CD14-positive monocyte (primary cell): ENCODE data around the gene IKBKE. TPM values are rescaled to one million over a fixed set of nuclear protein-coding genes. Genes with fewer than 3 reads are reported as not detected.

Experiments
- DNase-seq, 3 donors: peaks; one replicate each; pipeline ENCODE4 v3.0.0-alpha.2; 2011 to 2022
- H2AFZ ChIP-seq: 2 replicates; pipeline ENCODE4 v1.6.0; 2012; ENCODE audit warnings: mild to moderate bottlenecking, low read depth, low read length, inconsistent platforms; ENCODE audit not compliant: insufficient read depth, poor library complexity, severe bottlenecking
- H3K27ac ChIP-seq, 2 donors: 1 replicate in 1 of 2; 2 replicates in 1 of 2; pipeline ENCODE4 v1.5.1; 2012 to 2013; ENCODE audit warnings: low read length in 2 of 2, control low read depth in 1 of 2, inconsistent platforms in 1 of 2, low read depth in 1 of 2, mild to moderate bottlenecking in 1 of 2
- H3K27me3 ChIP-seq, 2 donors: one replicate each; pipeline versions ENCODE4 v1.6.0 to v1.6.1; 2011 to 2013; ENCODE audit warnings: low read length in 2 of 2; ENCODE audit not compliant: control insufficient read depth in 2 of 2, insufficient read depth in 2 of 2
- H3K36me3 ChIP-seq, 2 donors: replicated peaks in 1 of 2; 1 replicate in 1 of 2; 2 replicates in 1 of 2; pipeline versions ENCODE4 v1.5.1 to v1.6.1; 2012 to 2013; ENCODE audit warnings: low read length in 2 of 2, control low read depth in 1 of 2, inconsistent platforms in 1 of 2, mild to moderate bottlenecking in 1 of 2; ENCODE audit not compliant: insufficient read depth in 2 of 2, control insufficient read depth in 1 of 2
- H3K4me1 ChIP-seq, 2 donors: 1 replicate in 1 of 2; 2 replicates in 1 of 2; pipeline versions ENCODE4 v1.5.1 to v1.6.1; 2012 to 2013; ENCODE audit warnings: low read length in 2 of 2, control low read depth in 1 of 2, inconsistent platforms in 1 of 2, mild to moderate bottlenecking in 1 of 2, moderate library complexity in 1 of 2; ENCODE audit not compliant: insufficient read depth in 2 of 2, control insufficient read depth in 1 of 2
- H3K4me2 ChIP-seq: replicated peaks from 2 replicates; pipeline ENCODE3; 2012; ENCODE audit warnings: low read length, moderate library complexity, mild to moderate bottlenecking; ENCODE audit not compliant: poor library complexity, severe bottlenecking; ENCODE audit errors: extremely low read depth
- H3K4me3 ChIP-seq, 3 experiments: fragments of 200-600 bp in 1 of 3; sonication (generic) in 1 of 3; replicated peaks in 1 of 3; 1 replicate in 2 of 3; 2 replicates in 1 of 3; pipeline ENCODE4 v1.5.1; 2011 to 2013; ENCODE audit warnings: low read length in 3 of 3, mild to moderate bottlenecking in 3 of 3, control low read depth in 2 of 3, low read depth in 2 of 3, inconsistent platforms in 1 of 3, moderate library complexity in 1 of 3
- H3K79me2 ChIP-seq: 2 replicates; pipeline ENCODE4 v1.6.0; 2012; ENCODE audit warnings: mild to moderate bottlenecking, control low read depth, inconsistent platforms, low read length, moderate library complexity; ENCODE audit not compliant: insufficient read depth
- H3K9ac ChIP-seq: 2 replicates; pipeline ENCODE4 v1.6.0; 2017; ENCODE audit warnings: low read length, mild to moderate bottlenecking; ENCODE audit not compliant: insufficient read depth, poor library complexity, severe bottlenecking
- H3K9me3 ChIP-seq, 2 donors: replicated peaks in 1 of 2; 1 replicate in 1 of 2; 2 replicates in 1 of 2; pipeline versions ENCODE4 v1.5.1 to v1.6.1; 2012 to 2013; ENCODE audit warnings: low read length in 2 of 2, control low read depth in 1 of 2; ENCODE audit not compliant: control insufficient read depth in 1 of 2, insufficient read depth in 1 of 2
- H4K20me1 ChIP-seq: 2 replicates; pipeline ENCODE4 v1.6.0; 2012; ENCODE audit warnings: mild to moderate bottlenecking, low read length, control low read depth, moderate library complexity; ENCODE audit not compliant: insufficient read depth
- H3K27ac Mint-ChIP-seq, 7 donors: one replicate each; pipeline ENCODE4 v1.8.0; 2020; ENCODE audit warnings: mild to moderate bottlenecking in 7 of 7, mixed read lengths in 7 of 7, moderate library complexity in 6 of 7, inconsistent platforms in 2 of 7
- H3K27me3 Mint-ChIP-seq, 3 donors: one replicate each; pipeline ENCODE4 v1.8.0; 2021 to 2022; ENCODE audit warnings: low read depth in 3 of 3, mild to moderate bottlenecking in 3 of 3, mixed read lengths in 3 of 3, moderate library complexity in 3 of 3, inconsistent platforms in 1 of 3
- H3K36me3 Mint-ChIP-seq, 2 donors: one replicate each; pipeline ENCODE4 v1.8.0; 2020; ENCODE audit warnings: mixed read lengths in 2 of 2, inconsistent platforms in 1 of 2, mild to moderate bottlenecking in 1 of 2
- H3K4me1 Mint-ChIP-seq: one replicate; pipeline ENCODE4 v1.8.0; 2020; ENCODE audit warnings: mild to moderate bottlenecking, mixed read lengths
- H3K4me3 Mint-ChIP-seq, 2 donors: one replicate each; pipeline ENCODE4 v1.8.0; 2020; ENCODE audit warnings: mild to moderate bottlenecking in 2 of 2, mixed read lengths in 2 of 2, moderate library complexity in 1 of 2
- H3K9me3 Mint-ChIP-seq, 7 donors: one replicate each; pipeline ENCODE4 v1.8.0; 2020 to 2022; ENCODE audit warnings: mixed read lengths in 7 of 7, mild to moderate bottlenecking in 6 of 7, moderate library complexity in 6 of 7, inconsistent platforms in 2 of 7
- CTCF ChIP-seq: fragments of 200-600 bp; IDR thresholded peaks from one replicate; pipeline ENCODE4 v1.8.0; 2022; ENCODE audit warnings: antibody characterized with exemption, mild to moderate bottlenecking
- WGBS: methylation state at CpG from one replicate; pipeline ENCODE4 v1.1.5; 2013; ENCODE audit warnings: missing lambda C conversion rate; ENCODE audit not compliant: insufficient coverage; 5-methylcytosine and 5-hydroxymethylcytosine counted together
- intact Hi-C, 2 donors: fragments of 100-400 bp; cut with micrococcal nuclease; formaldehyde crosslinking; loops; one replicate each; pipeline versions ENCODE4 v1.15.0 to v1.15.1; 2023
- polyA plus RNA-seq, 3 donors: library from polyadenylated mRNA; depleted of rRNA in 1 of 3; unstranded in 2 of 3; stranded (reverse) in 1 of 3; fragments of 300-500 nt in 2 of 3; fragments of >200 nt in 1 of 3; fragmentation: Illumina TruSeq in 2 of 3; gene quantifications; 1 replicate in 2 of 3; 2 replicates in 1 of 3; pipeline ENCODE4 v1.2.3, GENCODE V29; 2012 to 2021

Gene IKBKE
- polyA plus RNA-seq, 3 donors: 35.6 to 40.7 (median 37.6) TPM

GRCh38 chr1:206526064-206526911 lies 56.0 kb downstream of the IKBKE start:
- DNase-seq: no peak
- no peaks in the 10 kb centered on the region for H3K27me3 ChIP-seq
- no peak overlapping the region for H2AFZ ChIP-seq
- no peak for TF ChIP-seq CTCF
- no peak overlapping the region for H3K9ac ChIP-seq
- no peaks in the 10 kb centered on the region for H4K20me1 ChIP-seq
- WGBS: 89% methylated on average over 1 of the region's 6 CpGs
- no peak overlapping the region for H3K27ac ChIP-seq
- intact Hi-C loops: no loop called here
- H3K27ac Mint-ChIP-seq: peak overlapping the region in 1 of 7 donors; percentile 30
- no peaks in the 10 kb centered on the region for H3K36me3 Mint-ChIP-seq
- H3K9me3 Mint-ChIP-seq: peaks cover 0 to 1% (median 0%) of the 10 kb centered on the region in 7 donors
- H3K79me2 ChIP-seq: no peaks in the 10 kb centered on the region
- H3K4me1 ChIP-seq: no peaks in the 10 kb centered on the region
- H3K4me3 ChIP-seq: no peak overlapping the region
- no peaks in the 10 kb centered on the region for H3K9me3 ChIP-seq
- H3K4me3 Mint-ChIP-seq: no peak overlapping the region
- no peaks in the 10 kb centered on the region for H3K36me3 ChIP-seq
- no peak overlapping the region for H3K4me2 ChIP-seq
- H3K27me3 Mint-ChIP-seq: peaks cover 1 to 6% (median 3%) of the 10 kb centered on the region in 3 donors
- H3K4me1 Mint-ChIP-seq: peaks cover 4% of the 10 kb centered on the region

- Mint-ChIP-seq H3K27ac (no peak overlapping the region), H3K4me1 (peaks cover 4% of the 10 kb centered on the region), H3K9me3 (peaks cover 0 to 1% (median 0%) of the 10 kb centered on the region in 7 donors), H3K36me3 (no peaks in the 10 kb centered on the region), H3K4me3 (no peak overlapping the region), H3K27me3 (peaks cover 0 to 8% (median 3%) of the 10 kb centered on the region in 3 donors)
- Histone ChIP-seq H3K4me1 (no peaks in the 10 kb centered on the region), H3K4me3 (no peak overlapping the region), H4K20me1 (no peaks in the 10 kb centered on the region), H3K27ac (no peak overlapping the region), H3K9me3 (no peaks in the 10 kb centered on the region), H3K9ac (no peak overlapping the region), H2AFZ (no peak overlapping the region), H3K4me2 (no peak overlapping the region), H3K79me2 (no peaks in the 10 kb centered on the region), H3K36me3 (no peaks in the 10 kb centered on the region), H3K27me3 (no peaks in the 10 kb centered on the region)
- WGBS: 98% methylated on average over 5 of the region's 7 CpGs
- TF ChIP-seq CTCF: no peak
- intact Hi-C loops: no loop called here
- DNase-seq: no peak
These were observed 59.1 kb downstream of the IKBKE start for GRCh38 chr1:206529425-206529824.
